GM13977 (cell line): ENCODE results near the gene LTA4H.
"Not testable (repeated sequence)": the region's sequence is repeated elsewhere in the genome, so short reads cannot be mapped to it uniquely, and the experiment has no call there.

Experiments
- DNase-seq: peaks from one replicate; pipeline ENCODE4 v3.0.0; 2012; ENCODE audit warnings: low spot score
- CTCF ChIP-seq: IDR thresholded peaks from 2 replicates; pipeline ENCODE4 v1.5.1; 2012; ENCODE audit warnings: mild to moderate bottlenecking, control low read depth; ENCODE audit not compliant: insufficient read depth; ENCODE audit errors: extremely low read depth, missing control alignments
- in situ Hi-C: fragments of 300-500 bp; cut with MboI; formaldehyde crosslinking; loops from one replicate; pipeline ENCODE4 v1.12.0; 2022; ENCODE audit warnings: low sequenced_read_pairs, low pct_unique_long_range_greater_than_20kb, mixed read lengths, inconsistent platforms; ENCODE audit not compliant: unreplicated experiment

The LTA4H gene

GRCh38 chr12:96075560-96075959, 40.2 kb upstream of the LTA4H start:
- TF ChIP-seq CTCF = no peak
- no peak for DNase-seq
- in situ Hi-C loops = no loop called here

GRCh38 chr12:96073346-96074330, 38.3 kb upstream of the LTA4H start:
- no peak for TF ChIP-seq CTCF
- DNase-seq = no peak
- in situ Hi-C loops = no loop called here

DNA sequence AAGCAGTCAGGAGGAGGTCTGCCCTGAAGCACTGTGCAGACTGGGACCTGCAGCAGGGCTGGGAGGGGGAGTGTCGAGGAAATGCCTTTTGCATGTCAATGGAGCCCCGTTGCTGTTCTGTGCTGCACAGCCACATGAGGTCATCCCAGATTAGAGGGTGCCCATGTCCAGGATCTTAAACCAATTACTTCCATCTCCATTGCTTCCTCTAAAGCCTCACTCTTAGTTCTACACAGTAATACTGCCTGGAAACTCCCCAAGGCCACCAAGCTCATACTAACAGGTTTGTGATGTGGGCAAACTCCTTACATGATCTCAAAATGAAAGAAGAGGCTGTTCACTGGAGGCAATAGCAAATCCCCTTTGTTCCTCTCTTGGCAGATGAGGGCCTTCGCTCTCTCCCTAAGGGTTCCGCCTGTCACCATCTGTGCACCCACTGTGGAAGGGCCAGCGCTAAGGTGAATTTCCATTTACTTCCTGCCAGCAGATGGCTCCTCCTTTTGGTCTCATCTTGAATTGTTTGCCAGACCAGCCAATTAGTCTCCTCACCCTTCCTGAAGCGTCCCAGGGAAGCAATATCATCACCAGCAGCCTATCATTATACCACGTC, 35.4 kb upstream of the LTA4H start:
- TF ChIP-seq CTCF = peak; percentile 33
- in situ Hi-C loops = no loop called here
- peak; percentile 42 for DNase-seq

GRCh38 chr12:96069511-96070231, 34.3 kb upstream of the LTA4H start:
- in situ Hi-C loops = loop anchor here (10.0 kb wide), 2 partner anchors 145 to 445 kb away; no protein-coding TSS in a partner anchor
- no peak for TF ChIP-seq CTCF
- DNase-seq = no peak

GRCh38 chr12:96068636-96069035, 33.2 kb upstream of the LTA4H start:
- in situ Hi-C loops = loop anchor here (10.0 kb wide), 2 partner anchors 146 to 446 kb away; no protein-coding TSS in a partner anchor
- DNase-seq = no peak
- no peak for TF ChIP-seq CTCF

GRCh38 chr12:96068111-96068510, 32.7 kb upstream of the LTA4H start:
- no peak for TF ChIP-seq CTCF
- no peak for DNase-seq
- in situ Hi-C loops = loop anchor here (10.0 kb wide), 2 partner anchors 147 to 447 kb away; no protein-coding TSS in a partner anchor

GRCh38 chr12:96065776-96066175, 30.4 kb upstream of the LTA4H start:
- DNase-seq = not testable (repeated sequence)
- in situ Hi-C loops = loop anchor here (10.0 kb wide), 2 partner anchors 149 to 449 kb away; no protein-coding TSS in a partner anchor
